ENCODE measurements around the gene SNRPA.
A peak's percentile ranks its signal among the peaks of the same experiment; 100 is the strongest.

Gene SNRPA

GRCh38 chr19:40714441-40715299 is 36.3 kb upstream of the SNRPA start:
- peaks cover 16% of the 10 kb centered on the region for H3K36me3 ChIP-seq
- H3K9me3 ChIP-seq (ENCODE audit: severe bottlenecking) = no peaks in the 10 kb centered on the region
- peak; percentile 96 for DNase-seq
- TF ChIP-seq, protein P1, sequence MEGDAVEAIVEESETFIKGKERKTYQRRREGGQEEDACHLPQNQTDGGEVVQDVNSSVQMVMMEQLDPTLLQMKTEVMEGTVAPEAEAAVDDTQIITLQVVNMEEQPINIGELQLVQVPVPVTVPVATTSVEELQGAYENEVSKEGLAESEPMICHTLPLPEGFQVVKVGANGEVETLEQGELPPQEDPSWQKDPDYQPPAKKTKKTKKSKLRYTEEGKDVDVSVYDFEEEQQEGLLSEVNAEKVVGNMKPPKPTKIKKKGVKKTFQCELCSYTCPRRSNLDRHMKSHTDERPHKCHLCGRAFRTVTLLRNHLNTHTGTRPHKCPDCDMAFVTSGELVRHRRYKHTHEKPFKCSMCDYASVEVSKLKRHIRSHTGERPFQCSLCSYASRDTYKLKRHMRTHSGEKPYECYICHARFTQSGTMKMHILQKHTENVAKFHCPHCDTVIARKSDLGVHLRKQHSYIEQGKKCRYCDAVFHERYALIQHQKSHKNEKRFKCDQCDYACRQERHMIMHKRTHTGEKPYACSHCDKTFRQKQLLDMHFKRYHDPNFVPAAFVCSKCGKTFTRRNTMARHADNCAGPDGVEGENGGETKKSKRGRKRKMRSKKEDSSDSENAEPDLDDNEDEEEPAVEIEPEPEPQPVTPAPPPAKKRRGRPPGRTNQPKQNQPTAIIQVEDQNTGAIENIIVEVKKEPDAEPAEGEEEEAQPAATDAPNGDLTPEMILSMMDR (IDR thresholded peaks at IDR 0.05; ENCODE audit: low read depth, low read length) = no peak
- H3K27ac ChIP-seq = peak overlapping the region; percentile 85
- peak overlapping the region; percentile 88 for H3K4me3 ChIP-seq (ENCODE audit: low read depth, low read length)
- no peaks in the 10 kb centered on the region for H3K27me3 ChIP-seq (ENCODE audit: insufficient read depth, low read depth, severe bottlenecking)

GRCh38 chr19:40716031-40716481 is 34.9 kb upstream of the SNRPA start:
- DNase-seq = no peak
- no peaks in the 10 kb centered on the region for H3K27me3 ChIP-seq (ENCODE audit: insufficient read depth, low read depth, severe bottlenecking)

DNA sequence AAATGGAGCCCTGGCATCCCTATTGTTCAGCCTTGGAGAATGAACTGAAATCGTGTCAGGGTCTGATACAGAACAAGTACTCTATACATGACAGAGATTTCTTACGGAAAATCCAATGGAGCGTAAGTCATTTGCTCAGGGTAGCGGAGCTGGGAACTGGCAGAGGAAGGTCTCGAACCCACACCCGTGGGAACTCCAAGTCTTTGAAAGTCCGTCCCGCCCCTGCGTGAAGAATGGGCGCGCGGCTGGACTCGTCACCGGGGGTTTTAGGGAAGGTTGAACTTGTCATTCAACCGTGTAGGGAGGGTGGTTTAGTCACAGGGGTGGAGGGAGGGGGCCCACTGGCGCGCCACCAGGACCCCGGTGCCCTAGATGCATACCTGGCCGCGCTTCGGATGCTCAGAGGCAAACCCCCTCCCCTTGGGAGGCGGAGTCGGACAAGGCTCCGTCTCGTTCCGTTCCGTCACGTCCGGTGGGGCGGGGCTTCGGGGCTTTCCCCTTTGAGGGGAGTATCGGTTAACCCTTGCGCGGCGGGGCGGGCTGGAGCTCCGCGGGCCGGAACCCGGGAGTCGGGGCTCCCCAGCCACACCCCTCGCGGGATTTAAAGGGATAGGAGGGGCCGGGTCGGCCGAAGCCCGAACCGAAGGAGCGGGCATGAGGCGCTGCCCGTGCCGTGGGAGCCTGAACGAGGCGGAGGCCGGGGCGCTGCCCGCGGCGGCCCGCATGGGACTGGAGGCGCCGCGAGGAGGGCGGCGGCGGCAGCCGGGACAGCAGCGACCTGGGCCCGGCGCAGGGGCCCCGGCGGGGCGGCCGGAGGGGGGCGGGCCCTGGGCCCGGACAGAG is 34.3 kb upstream of the SNRPA start, which contains the start of the genes COQ8B and ITPKC:
Gene COQ8B (minus strand): TSS at position 405 of the 843 bp plus-strand sequence. CDS start 2,254 bp downstream, outside the sequence.
Gene ITPKC (plus strand): TSS at position 631 of the 843 bp plus-strand sequence. CDS start 24 bp downstream, at position 655.
- Histone ChIP-seq H3K27ac (peak within 1 kb of the TSS; percentile 85), H3K9me3 (ENCODE audit: severe bottlenecking) (no peaks in the 10 kb centered on the region), H3K4me3 (ENCODE audit: low read depth, low read length) (peak within 1 kb of the TSS; percentile 88), H3K27me3 (ENCODE audit: insufficient read depth, low read depth, severe bottlenecking) (no peaks in the 10 kb centered on the region), H3K36me3 (peaks cover 5% of the 10 kb centered on the region; the same call in 1 of the 2 replicates)
- DNase-seq = peak; percentile 99
- TF ChIP-seq, protein P1 (IDR thresholded peaks at IDR 0.05; ENCODE audit: low read depth, low read length) = no peak

More at GRCh38 chr19:40716031-40716481, 34.9 kb upstream of the SNRPA start:
- Histone ChIP-seq H3K27ac (peak overlapping the region; percentile 85), H3K4me3 (ENCODE audit: low read depth, low read length) (peak overlapping the region; percentile 88), H3K9me3 (ENCODE audit: severe bottlenecking) (no peaks in the 10 kb centered on the region), H3K36me3 (peaks cover 8% of the 10 kb centered on the region; the same call in 1 of the 2 replicates)
- TF ChIP-seq, protein P1 (IDR thresholded peaks at IDR 0.05; ENCODE audit: low read depth, low read length) = no peak

DNA sequence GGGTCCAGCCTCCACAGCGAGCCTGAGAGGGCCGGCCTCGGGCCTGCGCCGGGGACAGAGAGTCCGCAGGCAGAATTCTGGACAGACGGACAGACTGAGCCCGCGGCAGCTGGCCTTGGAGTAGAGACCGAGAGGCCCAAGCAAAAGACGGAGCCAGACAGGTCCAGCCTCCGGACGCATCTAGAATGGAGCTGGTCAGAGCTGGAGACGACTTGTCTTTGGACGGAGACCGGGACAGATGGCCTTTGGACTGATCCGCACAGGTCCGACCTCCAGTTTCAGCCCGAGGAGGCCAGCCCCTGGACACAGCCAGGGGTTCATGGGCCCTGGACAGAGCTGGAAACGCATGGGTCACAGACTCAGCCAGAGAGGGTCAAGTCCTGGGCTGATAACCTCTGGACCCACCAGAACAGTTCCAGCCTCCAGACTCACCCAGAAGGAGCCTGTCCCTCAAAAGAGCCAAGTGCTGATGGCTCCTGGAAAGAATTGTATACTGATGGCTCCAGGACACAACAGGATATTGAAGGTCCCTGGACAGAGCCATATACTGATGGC is 33.6 kb upstream of the SNRPA start:
- Histone ChIP-seq H3K27ac (peak overlapping the region; percentile 85), H3K27me3 (ENCODE audit: insufficient read depth, low read depth, severe bottlenecking) (no peaks in the 10 kb centered on the region), H3K36me3 (peaks cover 7% of the 10 kb centered on the region; the same call in 1 of the 2 replicates), H3K9me3 (ENCODE audit: severe bottlenecking) (no peaks in the 10 kb centered on the region), H3K4me3 (ENCODE audit: low read depth, low read length) (peak overlapping the region; percentile 88)
- peak; percentile 40 for DNase-seq
- TF ChIP-seq, protein P1 (IDR thresholded peaks at IDR 0.05; ENCODE audit: low read depth, low read length) = no peak
